Measurements from ENCODE around the gene RAPSN.
"Not testable (repeated sequence)": the region's sequence is repeated elsewhere in the genome, so short reads cannot be mapped to it uniquely, and the experiment has no call there.

Gene RAPSN

DNA sequence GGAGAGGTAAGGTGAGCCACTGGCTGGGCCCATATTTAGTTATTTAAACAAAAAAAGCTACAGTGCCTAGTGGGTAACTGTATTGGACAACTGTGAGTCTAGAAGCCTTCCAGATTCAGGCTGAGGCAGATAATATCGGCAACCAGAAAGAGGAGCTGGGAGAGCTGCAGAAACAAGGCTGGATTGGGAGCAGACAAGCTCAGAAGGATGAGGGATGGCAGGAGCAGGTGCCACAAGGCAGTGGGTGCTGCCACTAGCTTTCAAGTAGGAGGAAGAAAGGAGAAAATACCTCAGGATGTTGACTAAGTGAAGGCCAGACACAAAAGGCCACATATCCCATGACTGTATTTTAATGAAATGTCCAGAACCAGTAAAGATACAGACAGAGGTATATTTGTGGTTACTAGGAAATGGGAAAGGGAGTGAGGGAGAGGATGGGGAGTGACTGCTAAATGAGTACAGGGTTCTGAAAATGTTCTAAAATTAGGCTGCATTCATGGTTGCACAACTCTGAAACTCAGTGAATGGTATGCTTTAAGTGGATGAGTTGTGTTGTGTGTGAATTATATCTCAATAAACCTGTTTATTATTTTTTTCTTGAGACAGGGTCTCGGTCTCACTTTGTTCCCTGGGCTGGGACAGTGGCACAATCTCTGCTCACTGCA lies 11.8 kb upstream of the RAPSN start:
- Histone ChIP-seq H3K9ac (ENCODE audit: low read length) (no peak overlapping the region), H3K36me3 (ENCODE audit: control insufficient read depth, insufficient read depth, low read length) (no peaks in the 10 kb centered on the region), H3K27me3 (ENCODE audit: control insufficient read depth, insufficient read depth, low read length) (no peaks in the 10 kb centered on the region), H3K4me1 (ENCODE audit: control insufficient read depth, insufficient read depth, low read length) (no peaks in the 10 kb centered on the region), H3K4me3 (ENCODE audit: low read length) (no peak overlapping the region), H3K9me3 (ENCODE audit: control insufficient read depth, low read length) (no peaks in the 10 kb centered on the region)

DNA sequence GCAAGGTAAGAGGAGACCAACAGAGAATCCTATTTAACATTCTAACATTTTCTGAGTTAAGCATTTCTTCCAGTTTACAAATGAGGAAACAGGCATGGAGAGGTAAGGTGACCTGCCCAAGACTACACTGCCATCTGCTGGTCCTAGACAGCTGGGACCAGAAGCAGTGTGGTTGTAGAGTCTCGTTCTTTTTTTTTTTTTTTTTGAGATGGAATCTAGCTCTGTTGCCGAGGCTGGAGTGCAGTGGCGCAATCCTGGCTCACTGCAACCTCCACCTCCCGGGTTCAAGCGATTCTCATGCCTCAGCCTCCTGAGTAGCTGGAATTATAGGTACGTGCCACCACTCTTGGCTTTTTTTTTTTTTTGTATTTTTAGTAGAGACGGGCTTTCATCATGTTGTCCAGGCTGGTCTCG lies 5.3 kb upstream of the RAPSN start:
- H3K27me3 ChIP-seq (ENCODE audit: control insufficient read depth, insufficient read depth, low read length); H3K9ac ChIP-seq (ENCODE audit: low read length); H3K36me3 ChIP-seq (ENCODE audit: control insufficient read depth, insufficient read depth, low read length); H3K4me1 ChIP-seq (ENCODE audit: control insufficient read depth, insufficient read depth, low read length); H3K9me3 ChIP-seq (ENCODE audit: control insufficient read depth, low read length); H3K4me3 ChIP-seq (ENCODE audit: low read length): not testable (repeated sequence)

DNA sequence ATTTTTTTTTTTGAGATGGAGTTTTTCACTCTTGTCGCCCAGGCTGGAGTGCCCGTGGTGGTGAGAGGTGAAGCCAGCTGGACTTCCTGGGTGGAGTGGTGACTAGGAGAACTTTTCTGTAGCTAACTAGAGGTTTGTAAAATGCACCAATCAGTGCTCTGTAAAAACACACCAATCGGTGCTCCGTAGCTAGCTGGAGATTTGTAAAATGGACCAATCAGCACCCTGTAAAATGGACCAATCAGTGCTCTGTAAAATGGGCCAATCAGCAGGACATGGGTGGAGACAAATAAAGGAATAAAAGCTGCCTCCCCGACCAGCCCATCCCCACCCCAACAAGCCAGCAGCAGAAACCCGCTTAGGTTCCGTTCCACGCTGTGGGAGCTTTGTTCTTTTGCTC lies 4.4 kb upstream of the RAPSN start:
- no peaks in the 10 kb centered on the region for H3K4me1 ChIP-seq (ENCODE audit: control insufficient read depth, insufficient read depth, low read length)
- H3K36me3 ChIP-seq (ENCODE audit: control insufficient read depth, insufficient read depth, low read length), result no peaks in the 10 kb centered on the region
- H3K9ac ChIP-seq (ENCODE audit: low read length), result no peak overlapping the region
- H3K4me3 ChIP-seq (ENCODE audit: low read length), result no peak overlapping the region
- no peaks in the 10 kb centered on the region for H3K9me3 ChIP-seq (ENCODE audit: control insufficient read depth, low read length)
- no peaks in the 10 kb centered on the region for H3K27me3 ChIP-seq (ENCODE audit: control insufficient read depth, insufficient read depth, low read length)

DNA sequence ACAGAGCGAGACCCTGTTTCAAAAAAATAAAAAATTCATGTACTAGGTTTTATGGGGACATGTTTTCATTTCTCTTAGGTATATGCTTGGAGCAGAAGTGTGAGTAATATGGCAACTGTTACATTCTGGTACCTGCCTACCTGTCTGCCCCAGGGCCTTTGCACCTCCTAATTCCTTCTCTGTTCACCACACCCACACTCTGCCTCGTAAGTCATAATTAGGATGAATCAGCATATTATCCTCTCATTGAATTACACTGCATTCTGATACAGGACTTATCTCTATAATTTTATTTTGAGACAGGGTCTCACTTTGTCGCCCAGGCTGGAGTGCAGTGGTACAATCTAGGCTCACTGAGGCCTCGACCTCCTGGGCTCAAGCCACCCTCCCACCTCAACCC lies 3.1 kb upstream of the RAPSN start:
- H3K9ac ChIP-seq (ENCODE audit: low read length), result no peak overlapping the region
- no peaks in the 10 kb centered on the region for H3K27me3 ChIP-seq (ENCODE audit: control insufficient read depth, insufficient read depth, low read length)
- no peaks in the 10 kb centered on the region for H3K9me3 ChIP-seq (ENCODE audit: control insufficient read depth, low read length)
- no peak overlapping the region for H3K4me3 ChIP-seq (ENCODE audit: low read length)
- no peaks in the 10 kb centered on the region for H3K4me1 ChIP-seq (ENCODE audit: control insufficient read depth, insufficient read depth, low read length)
- no peaks in the 10 kb centered on the region for H3K36me3 ChIP-seq (ENCODE audit: control insufficient read depth, insufficient read depth, low read length)

DNA sequence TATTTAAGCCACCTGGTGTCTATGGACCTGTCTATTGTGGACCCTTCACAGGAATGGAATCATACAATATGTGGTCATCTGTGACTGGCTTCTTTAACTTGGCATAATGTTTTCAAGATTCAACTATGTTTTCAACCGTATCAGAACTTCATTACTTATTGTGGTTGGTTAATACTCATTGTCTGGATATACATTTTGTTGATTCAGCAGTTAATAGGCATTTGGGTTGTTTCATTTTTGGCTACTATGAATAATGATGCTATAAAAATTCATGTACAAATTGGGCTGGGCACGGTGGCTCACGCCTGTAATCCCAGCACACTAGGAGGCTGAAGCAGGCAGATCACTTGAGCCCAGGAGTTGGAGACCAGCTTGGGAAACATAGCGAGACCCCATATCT lies 2.5 kb upstream of the RAPSN start:
- Histone ChIP-seq H3K4me1 (ENCODE audit: control insufficient read depth, insufficient read depth, low read length) (no peaks in the 10 kb centered on the region), H3K9me3 (ENCODE audit: control insufficient read depth, low read length) (no peaks in the 10 kb centered on the region), H3K27me3 (ENCODE audit: control insufficient read depth, insufficient read depth, low read length) (no peaks in the 10 kb centered on the region), H3K9ac (ENCODE audit: low read length) (no peak overlapping the region), H3K36me3 (ENCODE audit: control insufficient read depth, insufficient read depth, low read length) (no peaks in the 10 kb centered on the region), H3K4me3 (ENCODE audit: low read length) (no peak overlapping the region)

GRCh38 chr11:47449541-47449940 lies 605 bp upstream of the RAPSN start:
- no peak overlapping the region for H3K4me3 ChIP-seq (ENCODE audit: low read length)
- H3K4me1 ChIP-seq (ENCODE audit: control insufficient read depth, insufficient read depth, low read length), result no peaks in the 10 kb centered on the region
- no peaks in the 10 kb centered on the region for H3K27me3 ChIP-seq (ENCODE audit: control insufficient read depth, insufficient read depth, low read length)
- H3K9ac ChIP-seq (ENCODE audit: low read length), result no peak overlapping the region
- H3K36me3 ChIP-seq (ENCODE audit: control insufficient read depth, insufficient read depth, low read length), result no peaks in the 10 kb centered on the region
- H3K9me3 ChIP-seq (ENCODE audit: control insufficient read depth, low read length), result no peaks in the 10 kb centered on the region

DNA sequence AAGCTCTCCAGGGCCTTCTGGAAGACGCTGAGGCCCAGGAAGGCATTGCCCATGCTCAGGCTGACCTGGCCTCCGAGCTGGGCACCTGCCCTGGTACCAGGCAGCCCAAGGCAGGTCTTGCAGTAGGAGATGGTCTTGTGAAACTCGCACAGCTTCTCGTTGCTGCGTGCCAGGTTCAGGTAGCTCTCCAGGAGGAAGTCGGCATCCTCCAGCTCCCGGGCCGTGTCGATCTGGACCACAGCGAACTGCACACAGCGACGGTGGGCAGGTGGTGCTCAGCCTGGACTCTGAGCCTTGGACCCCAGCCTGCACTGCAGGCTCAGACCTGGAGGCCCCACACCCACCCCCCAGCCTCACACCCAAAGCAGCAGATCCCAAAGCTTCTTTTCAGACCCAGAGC lies 1.0 kb downstream of the RAPSN start:
- no peaks in the 10 kb centered on the region for H3K27me3 ChIP-seq (ENCODE audit: control insufficient read depth, insufficient read depth, low read length)
- H3K9me3 ChIP-seq (ENCODE audit: control insufficient read depth, low read length), result no peaks in the 10 kb centered on the region
- no peak overlapping the region for H3K9ac ChIP-seq (ENCODE audit: low read length)
- H3K36me3 ChIP-seq (ENCODE audit: control insufficient read depth, insufficient read depth, low read length), result no peaks in the 10 kb centered on the region
- H3K4me1 ChIP-seq (ENCODE audit: control insufficient read depth, insufficient read depth, low read length), result no peaks in the 10 kb centered on the region
- H3K4me3 ChIP-seq (ENCODE audit: low read length), result no peak overlapping the region

- no peaks in the 10 kb centered on the region for H3K36me3 ChIP-seq (ENCODE audit: control insufficient read depth, insufficient read depth, low read length)
- no peak overlapping the region for H3K9ac ChIP-seq (ENCODE audit: low read length)
- no peaks in the 10 kb centered on the region for H3K4me1 ChIP-seq (ENCODE audit: control insufficient read depth, insufficient read depth, low read length)
- H3K27me3 ChIP-seq (ENCODE audit: control insufficient read depth, insufficient read depth, low read length), result no peaks in the 10 kb centered on the region
- no peak overlapping the region for H3K4me3 ChIP-seq (ENCODE audit: low read length)
- no peaks in the 10 kb centered on the region for H3K9me3 ChIP-seq (ENCODE audit: control insufficient read depth, low read length)
Observed at GRCh38 chr11:47446833-47447232, 2.1 kb downstream of the RAPSN start.

DNA sequence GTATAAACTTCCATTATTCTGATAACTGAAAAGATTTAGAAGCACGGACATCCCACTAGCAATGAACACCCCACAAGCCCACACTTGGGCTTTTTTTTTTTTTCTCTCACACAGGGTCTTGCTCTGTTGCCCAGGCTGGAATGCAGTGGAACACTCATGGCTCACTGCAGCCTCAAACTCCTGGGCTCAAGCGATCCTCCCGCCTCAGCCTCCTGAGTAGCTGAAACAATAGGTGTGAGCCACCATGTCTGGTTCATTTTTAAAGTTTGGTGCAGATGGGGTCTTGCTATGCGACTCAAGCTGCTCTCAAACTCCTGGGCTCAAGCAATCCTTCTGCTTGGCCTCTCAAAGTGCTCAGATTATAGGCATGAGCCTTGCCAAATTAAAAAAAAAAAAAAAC lies 3.1 kb downstream of the RAPSN start:
- no peaks in the 10 kb centered on the region for H3K4me1 ChIP-seq (ENCODE audit: control insufficient read depth, insufficient read depth, low read length)
- no peaks in the 10 kb centered on the region for H3K9me3 ChIP-seq (ENCODE audit: control insufficient read depth, low read length)
- H3K4me3 ChIP-seq (ENCODE audit: low read length), result no peak overlapping the region
- no peaks in the 10 kb centered on the region for H3K27me3 ChIP-seq (ENCODE audit: control insufficient read depth, insufficient read depth, low read length)
- H3K36me3 ChIP-seq (ENCODE audit: control insufficient read depth, insufficient read depth, low read length), result no peaks in the 10 kb centered on the region
- no peak overlapping the region for H3K9ac ChIP-seq (ENCODE audit: low read length)

DNA sequence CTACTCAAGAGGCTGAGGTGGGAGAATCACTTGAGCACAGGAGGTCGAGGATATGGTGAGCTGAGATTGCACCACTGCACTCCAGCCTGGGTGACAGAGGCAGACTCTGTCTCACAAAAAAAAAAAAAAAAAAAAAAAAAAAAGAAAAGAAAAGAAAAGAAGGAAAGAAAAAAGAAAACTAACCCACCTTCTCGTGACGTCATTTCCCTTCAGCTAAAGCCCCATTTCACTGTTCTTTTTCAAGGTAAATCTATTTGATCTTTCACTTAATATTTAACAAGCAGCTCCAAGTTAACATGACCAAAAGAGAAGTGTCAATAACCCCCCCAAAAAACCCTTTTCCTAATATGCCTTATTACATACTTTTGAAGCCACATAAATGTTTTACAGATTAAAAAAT lies 5.1 kb downstream of the RAPSN start:
- Histone ChIP-seq H3K4me1 (ENCODE audit: control insufficient read depth, insufficient read depth, low read length) (no peaks in the 10 kb centered on the region), H3K9me3 (ENCODE audit: control insufficient read depth, low read length) (no peaks in the 10 kb centered on the region), H3K36me3 (ENCODE audit: control insufficient read depth, insufficient read depth, low read length) (no peaks in the 10 kb centered on the region), H3K4me3 (ENCODE audit: low read length) (no peak overlapping the region), H3K27me3 (ENCODE audit: control insufficient read depth, insufficient read depth, low read length) (no peaks in the 10 kb centered on the region), H3K9ac (ENCODE audit: low read length) (no peak overlapping the region)

DNA sequence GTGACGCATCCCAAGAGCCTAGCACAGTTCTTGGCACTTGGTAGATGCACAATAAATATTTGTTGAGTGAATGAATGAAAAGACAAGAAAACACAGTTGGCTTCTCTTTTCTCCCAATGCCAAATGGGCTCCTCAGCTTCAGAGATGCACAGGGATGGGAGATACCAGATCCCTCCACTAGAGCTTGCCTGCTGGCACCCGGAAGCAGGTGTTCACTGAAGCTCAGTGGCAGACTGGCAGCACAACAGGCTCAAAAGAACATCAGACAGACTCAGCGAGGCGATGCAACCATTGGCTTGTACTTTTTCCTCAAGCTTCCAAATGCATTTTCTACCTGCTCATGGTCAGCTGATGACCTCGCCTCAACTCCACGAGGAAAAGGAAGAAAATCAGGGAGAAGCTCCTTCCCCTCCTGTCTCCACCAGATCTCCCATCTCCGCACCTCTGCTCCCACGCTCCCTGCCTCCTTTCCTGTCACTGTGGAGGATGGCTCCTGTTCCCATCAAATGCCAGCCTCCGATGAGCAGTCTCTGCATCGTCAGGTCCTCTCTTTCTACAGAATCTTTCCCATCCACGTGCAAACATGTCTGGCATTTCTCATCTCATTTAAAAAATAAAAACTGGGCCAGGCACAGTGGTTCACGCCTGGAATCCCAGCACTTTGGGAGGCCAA lies 5.8 kb downstream of the RAPSN start:
- no peaks in the 10 kb centered on the region for H3K27me3 ChIP-seq (ENCODE audit: control insufficient read depth, insufficient read depth, low read length)
- no peaks in the 10 kb centered on the region for H3K4me1 ChIP-seq (ENCODE audit: control insufficient read depth, insufficient read depth, low read length)
- no peak overlapping the region for H3K4me3 ChIP-seq (ENCODE audit: low read length)
- no peaks in the 10 kb centered on the region for H3K36me3 ChIP-seq (ENCODE audit: control insufficient read depth, insufficient read depth, low read length)
- no peak overlapping the region for H3K9ac ChIP-seq (ENCODE audit: low read length)
- no peaks in the 10 kb centered on the region for H3K9me3 ChIP-seq (ENCODE audit: control insufficient read depth, low read length)

DNA sequence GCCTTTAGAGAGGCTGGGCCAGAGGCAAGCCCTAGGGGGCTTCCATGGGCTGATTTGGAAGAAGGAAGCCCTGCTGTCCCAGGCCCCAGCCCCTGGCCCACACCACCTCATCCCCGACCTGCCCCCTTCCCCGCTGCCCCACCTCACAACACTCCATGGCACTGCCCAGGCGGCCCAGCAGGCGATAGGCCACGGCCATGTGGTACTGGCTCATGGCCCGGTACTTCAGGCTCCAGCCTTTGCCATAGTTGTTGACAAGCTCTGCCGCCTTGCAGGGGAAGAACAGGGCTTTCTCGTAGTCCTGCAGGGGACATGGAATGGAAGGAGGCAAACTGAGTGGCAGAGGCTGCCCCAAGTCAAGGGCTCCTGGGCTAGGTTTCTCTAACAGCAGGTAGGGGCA lies 6.4 kb downstream of the RAPSN start:
- Histone ChIP-seq H3K9me3 (ENCODE audit: control insufficient read depth, low read length) (no peaks in the 10 kb centered on the region), H3K4me1 (ENCODE audit: control insufficient read depth, insufficient read depth, low read length) (peaks cover 6% of the 10 kb centered on the region), H3K9ac (ENCODE audit: low read length) (no peak overlapping the region), H3K4me3 (ENCODE audit: low read length) (no peak overlapping the region), H3K27me3 (ENCODE audit: control insufficient read depth, insufficient read depth, low read length) (no peaks in the 10 kb centered on the region), H3K36me3 (ENCODE audit: control insufficient read depth, insufficient read depth, low read length) (no peaks in the 10 kb centered on the region)

DNA sequence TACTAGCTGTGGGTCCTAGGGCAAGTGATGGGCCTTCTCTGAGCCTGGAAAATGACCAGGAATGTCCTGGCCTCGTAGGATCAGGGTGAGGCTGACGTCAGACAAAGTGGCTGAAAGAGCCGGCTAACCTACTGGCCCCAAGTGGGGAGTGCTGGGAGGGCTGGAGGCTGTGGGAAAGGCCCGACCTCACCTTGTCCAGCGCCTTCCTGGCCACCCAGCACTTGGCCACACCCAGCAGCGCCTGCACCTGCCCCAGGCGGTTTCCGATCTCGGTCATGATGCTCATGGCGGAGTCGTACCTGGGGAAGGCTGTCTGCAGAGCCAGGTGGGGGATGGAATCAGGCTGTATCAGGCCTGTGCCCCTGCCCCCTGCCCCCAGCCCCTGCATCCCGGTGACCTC lies 7.5 kb downstream of the RAPSN start:
- no peak overlapping the region for H3K4me3 ChIP-seq (ENCODE audit: low read length)
- no peaks in the 10 kb centered on the region for H3K36me3 ChIP-seq (ENCODE audit: control insufficient read depth, insufficient read depth, low read length)
- H3K27me3 ChIP-seq (ENCODE audit: control insufficient read depth, insufficient read depth, low read length), result no peaks in the 10 kb centered on the region
- H3K4me1 ChIP-seq (ENCODE audit: control insufficient read depth, insufficient read depth, low read length), result peaks cover 7% of the 10 kb centered on the region
- no peaks in the 10 kb centered on the region for H3K9me3 ChIP-seq (ENCODE audit: control insufficient read depth, low read length)
- H3K9ac ChIP-seq (ENCODE audit: low read length), result no peak overlapping the region

Data from mucosa of stomach (tissue), 1 donor.